Measurements from ENCODE around the gene LTF.

GRCh38 chr3:46414739-46415138 lies 50.0 kb downstream of the LTF start:
- TF ChIP-seq, protein P1, sequence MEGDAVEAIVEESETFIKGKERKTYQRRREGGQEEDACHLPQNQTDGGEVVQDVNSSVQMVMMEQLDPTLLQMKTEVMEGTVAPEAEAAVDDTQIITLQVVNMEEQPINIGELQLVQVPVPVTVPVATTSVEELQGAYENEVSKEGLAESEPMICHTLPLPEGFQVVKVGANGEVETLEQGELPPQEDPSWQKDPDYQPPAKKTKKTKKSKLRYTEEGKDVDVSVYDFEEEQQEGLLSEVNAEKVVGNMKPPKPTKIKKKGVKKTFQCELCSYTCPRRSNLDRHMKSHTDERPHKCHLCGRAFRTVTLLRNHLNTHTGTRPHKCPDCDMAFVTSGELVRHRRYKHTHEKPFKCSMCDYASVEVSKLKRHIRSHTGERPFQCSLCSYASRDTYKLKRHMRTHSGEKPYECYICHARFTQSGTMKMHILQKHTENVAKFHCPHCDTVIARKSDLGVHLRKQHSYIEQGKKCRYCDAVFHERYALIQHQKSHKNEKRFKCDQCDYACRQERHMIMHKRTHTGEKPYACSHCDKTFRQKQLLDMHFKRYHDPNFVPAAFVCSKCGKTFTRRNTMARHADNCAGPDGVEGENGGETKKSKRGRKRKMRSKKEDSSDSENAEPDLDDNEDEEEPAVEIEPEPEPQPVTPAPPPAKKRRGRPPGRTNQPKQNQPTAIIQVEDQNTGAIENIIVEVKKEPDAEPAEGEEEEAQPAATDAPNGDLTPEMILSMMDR (IDR thresholded peaks at IDR 0.05): no peak
- no peak for TF ChIP-seq POLR2A (IDR thresholded peaks at IDR 0.05)

All from testis (tissue), 2 donors.